Activated B cell treated with CpG ODN at 0.5 μM for 24 hours (primary cell): ENCODE results near the gene STRA8. TPM values are rescaled to one million over a fixed set of nuclear protein-coding genes. Genes with fewer than 3 reads are reported as not detected.
A peak's percentile ranks its signal among the peaks of the same experiment; 100 is the strongest.

Experiments
- ATAC-seq: fragments of 200-7000 bp; cut with Tn5 transposase; one replicate; pipeline ENCODE4 v1.10.0; 2021; ENCODE audit warnings: low read depth, mild to moderate bottlenecking, moderate library complexity
- CTCF ChIA-PET: fragments of 350-600 bp; sonication (Branson Sonifier 250); formaldehyde crosslinking; loops from one replicate; lab custom pipeline; 2021; ENCODE audit warnings: antibody characterized with exemption; lab: Charles Lee
- POLR2A ChIA-PET: fragments of 350-600 bp; sonication (Branson Sonifier 250); formaldehyde crosslinking; loops from one replicate; lab custom pipeline; 2021; ENCODE audit warnings: antibody characterized with exemption; lab: Charles Lee
- DNase-seq: peaks from one replicate; pipeline ENCODE4 v3.0.0; 2022
- H3K27ac Mint-ChIP-seq: one replicate; pipeline ENCODE4 v1.8.0; 2020; ENCODE audit warnings: mixed read lengths
- H3K27me3 Mint-ChIP-seq: one replicate; pipeline ENCODE4 v1.8.0; 2021; ENCODE audit warnings: mixed read lengths
- H3K36me3 Mint-ChIP-seq: one replicate; pipeline ENCODE4 v1.8.0; 2021; ENCODE audit warnings: low read depth, mixed read lengths
- H3K4me1 Mint-ChIP-seq: one replicate; pipeline ENCODE4 v1.8.0; 2021; ENCODE audit warnings: mixed read lengths
- H3K4me3 Mint-ChIP-seq: one replicate; pipeline ENCODE4 v1.8.0; 2020; ENCODE audit warnings: mild to moderate bottlenecking, mixed read lengths
- H3K9me3 Mint-ChIP-seq: one replicate; pipeline ENCODE4 v1.8.0; 2020; ENCODE audit warnings: mixed read lengths
- intact Hi-C: fragments of 100-400 bp; cut with micrococcal nuclease; formaldehyde crosslinking; loops from one replicate; pipeline ENCODE4 v1.15.1; 2024
- total RNA-seq: library from RNA; stranded (reverse); gene quantifications from 2 replicates; pipeline ENCODE4 v1.2.3, GENCODE V29; 2022
- TF ChIP-seq, protein P1 (sequence below): fragments of 200-600 bp; IDR thresholded peaks from one replicate; pipeline ENCODE4 v1.8.0; 2022; ENCODE audit warnings: antibody characterized with exemption, mild to moderate bottlenecking

STRA8 gene
- total RNA-seq, 1 donor from 2014 or later, result not detected

DNA sequence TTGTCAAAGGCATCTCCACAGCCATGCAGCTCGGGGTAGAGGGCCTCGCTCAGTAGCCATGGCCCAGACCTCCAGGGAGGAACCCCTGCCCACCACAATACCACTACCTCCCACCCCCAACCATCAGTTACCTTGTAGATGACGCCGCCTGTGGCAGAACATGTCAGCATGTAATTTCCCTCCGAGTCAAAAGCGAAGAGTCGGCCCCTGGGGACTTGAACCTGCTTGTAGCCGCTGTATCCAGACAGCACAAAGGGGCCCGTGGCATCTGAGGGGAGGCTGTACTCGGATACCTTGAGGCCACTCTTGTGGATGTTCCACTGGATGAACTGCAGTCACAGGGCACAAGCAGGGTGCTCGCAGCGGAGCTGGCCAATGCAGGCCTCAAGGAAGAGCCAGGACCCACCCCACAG is 46.8 kb upstream of the STRA8 start:
- POLR2A ChIA-PET, result interaction anchor here (0.6 to 6.3 kb wide), 11 partner anchors 7 to 200 kb away, joined by 3 to 125 read pairs (median 9); partner anchors contain the start of genes AGBL3, CYREN, TMEM140 and WDR91
- peaks cover 51% of the 10 kb centered on the region for H3K4me1 Mint-ChIP-seq
- TF ChIP-seq, protein P1, sequence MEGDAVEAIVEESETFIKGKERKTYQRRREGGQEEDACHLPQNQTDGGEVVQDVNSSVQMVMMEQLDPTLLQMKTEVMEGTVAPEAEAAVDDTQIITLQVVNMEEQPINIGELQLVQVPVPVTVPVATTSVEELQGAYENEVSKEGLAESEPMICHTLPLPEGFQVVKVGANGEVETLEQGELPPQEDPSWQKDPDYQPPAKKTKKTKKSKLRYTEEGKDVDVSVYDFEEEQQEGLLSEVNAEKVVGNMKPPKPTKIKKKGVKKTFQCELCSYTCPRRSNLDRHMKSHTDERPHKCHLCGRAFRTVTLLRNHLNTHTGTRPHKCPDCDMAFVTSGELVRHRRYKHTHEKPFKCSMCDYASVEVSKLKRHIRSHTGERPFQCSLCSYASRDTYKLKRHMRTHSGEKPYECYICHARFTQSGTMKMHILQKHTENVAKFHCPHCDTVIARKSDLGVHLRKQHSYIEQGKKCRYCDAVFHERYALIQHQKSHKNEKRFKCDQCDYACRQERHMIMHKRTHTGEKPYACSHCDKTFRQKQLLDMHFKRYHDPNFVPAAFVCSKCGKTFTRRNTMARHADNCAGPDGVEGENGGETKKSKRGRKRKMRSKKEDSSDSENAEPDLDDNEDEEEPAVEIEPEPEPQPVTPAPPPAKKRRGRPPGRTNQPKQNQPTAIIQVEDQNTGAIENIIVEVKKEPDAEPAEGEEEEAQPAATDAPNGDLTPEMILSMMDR, result no peak
- H3K36me3 Mint-ChIP-seq, result peaks cover 96% of the 10 kb centered on the region
- H3K4me3 Mint-ChIP-seq, result peak overlapping the region; percentile 74
- peak; percentile 60 for DNase-seq
- intact Hi-C loops, result loop anchor here (1.0 to 5.0 kb wide), 3 partner anchors 20 to 200 kb away; partner anchors contain the start of genes AGBL3 and TMEM140
- H3K9me3 Mint-ChIP-seq, result peaks cover 13% of the 10 kb centered on the region
- CTCF ChIA-PET, result interaction anchor here (0.7 to 3.9 kb wide), 4 partner anchors 16 to 200 kb away, joined by 3 to 22 read pairs (median 5); partner anchors contain the start of genes CYREN and WDR91
- peak overlapping the region; percentile 80 for H3K27ac Mint-ChIP-seq
- peak; percentile 76 for ATAC-seq
- no peaks in the 10 kb centered on the region for H3K27me3 Mint-ChIP-seq

DNA sequence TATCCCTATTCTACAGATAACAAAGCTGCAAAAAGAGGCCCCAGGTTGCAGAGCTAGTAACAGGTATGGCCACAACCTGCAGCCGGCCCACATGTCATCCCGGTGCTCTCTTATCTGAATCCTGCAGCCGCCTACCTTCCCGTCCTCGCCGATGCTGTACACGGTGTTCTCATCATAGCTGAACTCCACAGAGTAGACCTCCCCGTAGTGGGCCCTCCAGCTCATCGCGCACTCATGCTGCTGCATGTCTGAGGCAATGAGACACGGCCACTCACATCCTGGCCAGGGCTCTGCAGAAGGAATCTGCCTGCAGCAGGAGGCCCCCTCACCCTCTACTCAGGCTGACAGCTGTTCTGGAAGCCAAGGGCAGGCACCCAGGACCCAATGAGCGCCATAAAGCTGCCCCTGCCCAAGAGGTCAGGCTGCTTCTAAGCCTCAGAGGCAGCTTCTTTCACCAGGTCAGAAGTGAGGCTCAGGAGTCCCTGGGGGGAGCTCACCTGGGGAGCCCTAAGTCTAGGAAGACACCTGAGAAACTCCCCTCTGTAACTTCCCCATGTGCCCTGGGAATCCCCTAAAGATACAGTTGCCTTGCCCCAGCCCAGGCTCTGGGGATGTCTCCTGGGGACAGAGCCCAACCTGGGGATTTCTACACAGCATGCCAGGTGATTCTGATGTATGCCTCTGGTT is 45.2 kb upstream of the STRA8 start:
- peak overlapping the region; percentile 80 for H3K27ac Mint-ChIP-seq
- H3K27me3 Mint-ChIP-seq, result no peaks in the 10 kb centered on the region
- TF ChIP-seq, protein P1, result no peak
- H3K4me3 Mint-ChIP-seq, result peak overlapping the region; percentile 78
- ChIA-PET POLR2A (interaction anchor here (0.6 to 6.3 kb wide), 12 partner anchors 7 to 541 kb away, joined by 3 to 125 read pairs (median 8); partner anchors contain the start of genes AGBL3, BPGM, CYREN and TMEM140), CTCF (interaction anchor here (1.1 to 3.9 kb wide), 4 partner anchors 18 to 202 kb away, joined by 4 to 22 read pairs (median 7); partner anchors contain the start of genes AGBL3 and CYREN)
- peaks cover 51% of the 10 kb centered on the region for H3K4me1 Mint-ChIP-seq
- H3K36me3 Mint-ChIP-seq, result peaks cover 96% of the 10 kb centered on the region
- peaks cover 5% of the 10 kb centered on the region for H3K9me3 Mint-ChIP-seq
- ATAC-seq, result peak; percentile 69
- intact Hi-C loops, result loop anchor here (1.0 to 5.0 kb wide), 4 partner anchors 17 to 541 kb away; partner anchors contain the start of genes AGBL3 and WDR91
- DNase-seq, result peak; percentile 41

DNA sequence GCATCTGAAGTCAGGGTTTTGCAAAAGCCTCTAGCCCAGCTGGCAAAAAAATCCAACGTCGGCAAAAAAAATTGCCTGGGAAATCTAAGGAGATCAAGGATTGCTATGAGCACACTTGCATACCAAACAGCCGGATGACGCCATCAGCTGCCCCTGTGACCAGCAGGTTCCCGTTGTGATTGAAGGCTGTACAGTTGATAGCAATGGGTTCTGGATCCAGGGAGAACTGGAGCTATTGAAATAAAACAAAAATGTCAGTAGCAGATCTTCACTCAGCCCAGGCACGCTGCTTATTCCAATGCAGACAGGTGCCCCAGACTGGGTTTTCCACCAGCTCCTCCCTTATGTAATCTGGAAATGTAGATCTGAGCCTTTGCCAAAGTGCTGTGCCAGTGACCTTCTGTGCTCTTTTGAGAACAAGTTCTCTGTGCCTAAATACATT is 44.4 kb upstream of the STRA8 start:
- DNase-seq (no peak), ATAC-seq (no peak)
- Mint-ChIP-seq H3K27me3 (no peaks in the 10 kb centered on the region), H3K4me1 (peaks cover 51% of the 10 kb centered on the region), H3K9me3 (no peaks in the 10 kb centered on the region), H3K4me3 (peak overlapping the region; percentile 78), H3K27ac (peak overlapping the region; percentile 80), H3K36me3 (peaks cover 96% of the 10 kb centered on the region)
- CTCF ChIA-PET, result interaction anchor here (1.1 to 3.9 kb wide), 4 partner anchors 19 to 202 kb away, joined by 4 to 22 read pairs (median 7); partner anchors contain the start of genes AGBL3 and CYREN
- POLR2A ChIA-PET, result interaction anchor here (0.6 to 6.3 kb wide), 9 partner anchors 9 to 542 kb away, joined by 3 to 125 read pairs (median 13); partner anchors contain the start of genes AGBL3, BPGM, CYREN and TMEM140
- intact Hi-C loops, result loop anchor here (5.0 kb wide), 1 partner anchor 202 kb away; the partner anchor contains the start of gene AGBL3
- TF ChIP-seq, protein P1, result no peak

DNA sequence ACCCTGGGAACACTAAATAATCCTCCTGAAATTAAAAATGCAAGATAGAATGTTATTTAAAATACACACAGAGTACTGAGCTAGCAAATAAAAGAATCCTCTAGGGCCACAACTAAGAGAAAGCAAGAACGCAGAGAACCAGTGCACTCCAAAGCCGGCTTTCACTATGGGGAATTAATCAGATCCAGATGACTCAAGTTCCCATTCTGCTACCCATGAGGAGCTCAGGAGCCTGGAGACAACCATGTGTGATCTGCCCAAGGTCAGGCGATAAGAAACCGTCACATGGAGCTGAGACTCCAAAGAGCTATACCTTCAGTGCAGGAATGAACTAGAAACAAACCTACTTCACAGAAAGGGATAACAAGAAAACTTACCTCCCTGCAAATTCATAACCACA is 43.7 kb upstream of the STRA8 start:
- DNase-seq (no peak), ATAC-seq (no peak)
- intact Hi-C loops, result loop anchor here (5.0 kb wide), 1 partner anchor 203 kb away; the partner anchor contains the start of gene AGBL3
- H3K4me3 Mint-ChIP-seq, result no peak overlapping the region
- H3K9me3 Mint-ChIP-seq, result no peaks in the 10 kb centered on the region
- H3K4me1 Mint-ChIP-seq, result peaks cover 51% of the 10 kb centered on the region
- TF ChIP-seq, protein P1, result no peak
- ChIA-PET CTCF (interaction anchor here (2.0 kb wide), 1 partner anchor 203 kb away, joined by 7 read pairs; the partner anchor contains the start of gene AGBL3), POLR2A (interaction anchor here (5.2 to 6.3 kb wide), 2 partner anchors 20 to 42 kb away, joined by 25 to 125 read pairs; partner anchors contain the start of genes CYREN and TMEM140)
- H3K27me3 Mint-ChIP-seq, result no peaks in the 10 kb centered on the region
- H3K36me3 Mint-ChIP-seq, result peaks cover 96% of the 10 kb centered on the region
- H3K27ac Mint-ChIP-seq, result no peak overlapping the region
